IMR-90 (cell line): Measurements from ENCODE around the gene CASZ1. TPM values are rescaled to one million over a fixed set of nuclear protein-coding genes. Genes with fewer than 3 reads are reported as not detected.

ENCODE experiments used
- ATAC-seq: fragments of 200-7000 bp; cut with Tn5 transposase; 2 replicates; pipeline ENCODE4 v1.9.1; 2020; ENCODE audit warnings: low read depth, mild to moderate bottlenecking, moderate library complexity
- BruUV-seq: library from RNA; stranded (reverse); fragments of 400-500 nt; replicated peaks from 2 replicates; lab custom pipeline; 2021; lab: Mats Ljungman, UMichigan
- CTCF ChIA-PET: fragments of 300-600 bp; formaldehyde crosslinking; extraction: SDS; loops from one replicate; lab custom pipeline; 2021; ENCODE audit warnings: antibody characterized with exemption; lab: Yijun Ruan, JAX
- POLR2A ChIA-PET: fragments of 300-600 bp; sonication (Branson Sonifier 250); formaldehyde crosslinking; loops from one replicate; lab custom pipeline; 2022; ENCODE audit warnings: antibody characterized with exemption; ENCODE audit not compliant: unreplicated experiment; lab: Charles Lee
- DNase-seq: peaks from one replicate; pipeline ENCODE4 v3.0.0; 2013
- H2AFZ ChIP-seq: replicated peaks from 2 replicates; pipeline ENCODE3; 2013; ENCODE audit warnings: low read length, mild to moderate bottlenecking; ENCODE audit not compliant: poor library complexity
- H2AK5ac ChIP-seq: 2 replicates; pipeline ENCODE4 v1.6.1; 2013; ENCODE audit warnings: low read depth, low read length, inconsistent platforms
- H2AK9ac ChIP-seq: replicated peaks from 2 replicates; pipeline ENCODE3; 2013; ENCODE audit warnings: mild to moderate bottlenecking, low read depth, low read length, moderate library complexity; ENCODE audit not compliant: poor library complexity
- H2BK120ac ChIP-seq: 2 replicates; pipeline ENCODE4 v1.6.1; 2013; ENCODE audit warnings: low read depth, low read length, inconsistent platforms
- H2BK15ac ChIP-seq: 3 replicates; pipeline ENCODE4 v1.6.1; 2013; ENCODE audit warnings: low read depth, low read length, inconsistent platforms
- H2BK20ac ChIP-seq: 2 replicates; pipeline ENCODE4 v1.6.1; 2013; ENCODE audit warnings: low read depth, mild to moderate bottlenecking, inconsistent platforms, low read length, moderate library complexity
- H2BK5ac ChIP-seq: 2 replicates; pipeline ENCODE4 v1.6.1; 2013; ENCODE audit warnings: mild to moderate bottlenecking, low read depth, low read length, inconsistent platforms; ENCODE audit not compliant: poor library complexity, severe bottlenecking
- H3K14ac ChIP-seq: replicated peaks from 2 replicates; pipeline ENCODE4 v1.6.1; 2013; ENCODE audit warnings: low read depth, low read length, inconsistent platforms
- H3K18ac ChIP-seq: 2 replicates; pipeline ENCODE4 v1.6.1; 2013; ENCODE audit warnings: low read depth, low read length, control low read depth
- H3K23ac ChIP-seq: 2 replicates; pipeline ENCODE4 v1.6.1; 2013; ENCODE audit warnings: low read depth, low read length, inconsistent platforms
- H3K27ac ChIP-seq: 2 replicates; pipeline ENCODE4 v1.5.1; 2013; ENCODE audit warnings: mild to moderate bottlenecking, control low read depth, low read length; ENCODE audit not compliant: insufficient read depth
- H3K27me3 ChIP-seq: 2 replicates; pipeline ENCODE4 v1.6.1; 2013; ENCODE audit warnings: low read length; ENCODE audit not compliant: control insufficient read depth, insufficient read depth
- H3K36me3 ChIP-seq: 2 replicates; pipeline ENCODE4 v1.6.1; 2013; ENCODE audit warnings: low read length, mixed read lengths; ENCODE audit not compliant: control insufficient read depth, insufficient read depth
- H3K4ac ChIP-seq: 2 replicates; pipeline ENCODE4 v1.6.1; 2013; ENCODE audit warnings: low read depth, low read length, inconsistent platforms
- H3K4me1 ChIP-seq: 2 replicates; pipeline ENCODE4 v1.6.1; 2013; ENCODE audit warnings: low read length, mixed read lengths; ENCODE audit not compliant: control insufficient read depth, insufficient read depth
- H3K4me2 ChIP-seq: 2 replicates; pipeline ENCODE4 v1.6.1; 2013; ENCODE audit warnings: low read depth, mild to moderate bottlenecking, control low read depth, low read length, moderate library complexity
- H3K4me3 ChIP-seq: 2 replicates; pipeline ENCODE4 v1.5.1; 2013; ENCODE audit warnings: low read depth, mild to moderate bottlenecking, control low read depth, low read length, moderate library complexity; ENCODE audit not compliant: insufficient read depth
- H3K56ac ChIP-seq: 2 replicates; pipeline ENCODE4 v1.6.1; 2013; ENCODE audit warnings: low read length, inconsistent platforms; ENCODE audit not compliant: insufficient read depth; ENCODE audit errors: extremely low read depth
- H3K79me1 ChIP-seq, 2 experiments: 2 replicates each; pipeline ENCODE4 v1.6.1; 2013; ENCODE audit warnings: low read length in 2 of 2, inconsistent platforms in 1 of 2, low read depth in 1 of 2
- H3K9ac ChIP-seq: 2 replicates; pipeline ENCODE4 v1.6.1; 2013; ENCODE audit warnings: low read depth, low read length, control low read depth
- H3K9me1 ChIP-seq: 2 replicates; pipeline ENCODE4 v1.6.1; 2013; ENCODE audit warnings: low read length, inconsistent platforms; ENCODE audit not compliant: insufficient read depth
- H3K9me3 ChIP-seq: 2 replicates; pipeline ENCODE4 v1.6.1; 2013; ENCODE audit warnings: low read length; ENCODE audit not compliant: control insufficient read depth, insufficient read depth
- H4K20me1 ChIP-seq: 2 replicates; pipeline ENCODE4 v1.6.1; 2013; ENCODE audit warnings: low read length, inconsistent platforms; ENCODE audit not compliant: insufficient read depth
- H4K5ac ChIP-seq: 2 replicates; pipeline ENCODE4 v1.6.1; 2013; ENCODE audit warnings: mild to moderate bottlenecking, low read depth, low read length, control low read depth
- H4K8ac ChIP-seq, 2 experiments: 2 replicates each; pipeline ENCODE4 v1.6.1; 2013; ENCODE audit warnings: low read depth in 2 of 2, low read length in 2 of 2, control low read depth in 1 of 2, inconsistent platforms in 1 of 2
- H4K91ac ChIP-seq: 2 replicates; pipeline ENCODE4 v1.6.1; 2013; ENCODE audit warnings: low read depth, low read length, inconsistent platforms; ENCODE audit not compliant: insufficient read depth
- CEBPB ChIP-seq: IDR thresholded peaks from 2 replicates; pipeline ENCODE4 v1.6.1; 2012; ENCODE audit warnings: low read depth, low read length, improper control_type of control experiment
- CHD1 ChIP-seq: IDR thresholded peaks from 2 replicates; pipeline ENCODE4 v1.6.1; 2012; ENCODE audit warnings: low read depth, low read length, improper control_type of control experiment
- NFE2L2 ChIP-seq: fragments of 150-350 bp; IDR thresholded peaks from 2 replicates; pipeline ENCODE4 v1.6.1; 2016; ENCODE audit warnings: low read depth, mild to moderate bottlenecking, low read length
- RAD21 ChIP-seq: IDR thresholded peaks from 2 replicates; pipeline ENCODE4 v1.6.1; 2012; ENCODE audit warnings: low read length, improper control_type of control experiment
- WGBS, 2 experiments: methylation state at CpG; one replicate each; pipeline versions ENCODE4 v1.1.5 to v1.1.7; 2013; ENCODE audit warnings: missing lambda C conversion rate in 2 of 2; ENCODE audit not compliant: insufficient read length in 1 of 2; ENCODE audit errors: extremely low coverage in 2 of 2; 5-methylcytosine and 5-hydroxymethylcytosine counted together
- dilution Hi-C: fragments of 300-500 bp; cut with HindIII; formaldehyde crosslinking; loops from one replicate; pipeline ENCODE4 v1.14.3; 2018; ENCODE audit warnings: low sequenced_read_pairs; ENCODE audit not compliant: unreplicated experiment
- in situ Hi-C: fragments of 300-500 bp; cut with MboI; formaldehyde crosslinking; loops from 3 replicates; pipeline ENCODE4 v1.14.3; 2019; ENCODE audit warnings: low sequenced_read_pairs, inconsistent platforms, mixed read lengths
- intact Hi-C: fragments of 100-400 bp; cut with micrococcal nuclease; formaldehyde crosslinking; loops from 2 replicates; pipeline ENCODE4 v1.10.0; 2022
- polyA plus RNA-seq, 3 experiments: library from polyadenylated mRNA; depleted of rRNA; stranded (reverse); fragments of >200 nt; gene quantifications; 2 replicates each; pipeline ENCODE4 v1.2.3, GENCODE V29; 2012; ENCODE audit warnings: low replicate concordance in 1 of 3
- total RNA-seq: library from RNA; depleted of rRNA; stranded (reverse); fragments of >200 nt; gene quantifications from 2 replicates; pipeline ENCODE4 v1.2.3, GENCODE V29; 2012
- TF ChIP-seq, protein P1 (sequence below): conservative IDR thresholded peaks from 2 replicates; pipeline ENCODE4 v1.5.1; 2012; ENCODE audit warnings: mild to moderate bottlenecking, low read depth, low read length, improper control_type of control experiment
- TF ChIP-seq, protein P2 (sequence below): fragments of 150-350 bp; IDR thresholded peaks from 2 replicates; pipeline ENCODE4 v1.6.1; 2017; ENCODE audit warnings: mild to moderate bottlenecking, antibody characterized with exemption, low read length, low read depth

CASZ1 gene
- total and polyA plus RNA-seq, 2 of the 4 experiments (the other 2 are of a cell fraction) = 0.18 to 0.24 TPM

DNA sequence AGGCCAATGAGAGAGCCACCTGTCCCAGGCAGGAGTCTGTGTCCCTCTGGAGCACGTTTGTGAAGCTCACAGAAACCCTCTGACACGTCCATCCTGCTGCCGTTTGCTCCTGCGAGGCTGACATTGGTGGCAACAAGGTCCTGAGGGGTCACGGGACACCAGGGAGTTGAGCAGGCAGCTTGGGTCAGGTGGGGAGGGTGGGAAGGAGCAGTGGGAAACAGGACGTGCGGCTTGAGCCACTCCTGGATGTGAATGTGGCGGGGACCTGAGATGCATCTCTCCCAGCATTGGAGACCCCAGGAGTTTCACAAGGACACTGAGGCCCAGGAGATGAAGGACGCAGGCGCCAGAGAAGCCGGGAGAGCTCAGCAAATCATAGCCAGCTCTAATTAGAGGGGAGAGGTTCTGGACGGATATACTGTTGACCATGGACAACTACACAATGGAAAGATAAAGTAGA, 172.7 kb downstream of the CASZ1 start:
- no peaks in the 10 kb centered on the region for H3K4me1 ChIP-seq
- WGBS, 2 experiments = 100% methylated on average over 2 of the region's 12 CpGs; no CpG with 5 or more reads in 1 of the 2 experiments
- no peak overlapping the region for H3K27ac ChIP-seq
- H2AFZ ChIP-seq = no peak overlapping the region
- no peak overlapping the region for H4K8ac ChIP-seq
- H3K14ac ChIP-seq = no peak overlapping the region
- DNase-seq (no peak), ATAC-seq (no peak)
- no peak overlapping the region for H3K4me2 ChIP-seq
- intact Hi-C loops = no loop called here
- no peak overlapping the region for H3K9ac ChIP-seq
- TF ChIP-seq CEBPB (no peak), RAD21 (no peak), CHD1 (no peak), NFE2L2 (no peak)
- TF ChIP-seq, protein P1, sequence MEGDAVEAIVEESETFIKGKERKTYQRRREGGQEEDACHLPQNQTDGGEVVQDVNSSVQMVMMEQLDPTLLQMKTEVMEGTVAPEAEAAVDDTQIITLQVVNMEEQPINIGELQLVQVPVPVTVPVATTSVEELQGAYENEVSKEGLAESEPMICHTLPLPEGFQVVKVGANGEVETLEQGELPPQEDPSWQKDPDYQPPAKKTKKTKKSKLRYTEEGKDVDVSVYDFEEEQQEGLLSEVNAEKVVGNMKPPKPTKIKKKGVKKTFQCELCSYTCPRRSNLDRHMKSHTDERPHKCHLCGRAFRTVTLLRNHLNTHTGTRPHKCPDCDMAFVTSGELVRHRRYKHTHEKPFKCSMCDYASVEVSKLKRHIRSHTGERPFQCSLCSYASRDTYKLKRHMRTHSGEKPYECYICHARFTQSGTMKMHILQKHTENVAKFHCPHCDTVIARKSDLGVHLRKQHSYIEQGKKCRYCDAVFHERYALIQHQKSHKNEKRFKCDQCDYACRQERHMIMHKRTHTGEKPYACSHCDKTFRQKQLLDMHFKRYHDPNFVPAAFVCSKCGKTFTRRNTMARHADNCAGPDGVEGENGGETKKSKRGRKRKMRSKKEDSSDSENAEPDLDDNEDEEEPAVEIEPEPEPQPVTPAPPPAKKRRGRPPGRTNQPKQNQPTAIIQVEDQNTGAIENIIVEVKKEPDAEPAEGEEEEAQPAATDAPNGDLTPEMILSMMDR = no peak
- TF ChIP-seq, protein P2, sequence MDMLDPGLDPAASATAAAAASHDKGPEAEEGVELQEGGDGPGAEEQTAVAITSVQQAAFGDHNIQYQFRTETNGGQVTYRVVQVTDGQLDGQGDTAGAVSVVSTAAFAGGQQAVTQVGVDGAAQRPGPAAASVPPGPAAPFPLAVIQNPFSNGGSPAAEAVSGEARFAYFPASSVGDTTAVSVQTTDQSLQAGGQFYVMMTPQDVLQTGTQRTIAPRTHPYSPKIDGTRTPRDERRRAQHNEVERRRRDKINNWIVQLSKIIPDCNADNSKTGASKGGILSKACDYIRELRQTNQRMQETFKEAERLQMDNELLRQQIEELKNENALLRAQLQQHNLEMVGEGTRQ = no peak
- H3K4me3 ChIP-seq = no peak overlapping the region
- H4K20me1 ChIP-seq = no peaks in the 10 kb centered on the region
- CTCF ChIA-PET = no interaction called here
- H2BK5ac ChIP-seq = no peak overlapping the region
- POLR2A ChIA-PET = no interaction called here
- no peak overlapping the region for H2AK9ac ChIP-seq
- no peak overlapping the region for H2BK120ac ChIP-seq
- H3K9me1 ChIP-seq = no peaks in the 10 kb centered on the region
- no peak overlapping the region for H3K18ac ChIP-seq
- BruUV-seq = no TSS peak
- dilution Hi-C loops = no loop called here
- no peak overlapping the region for H2AK5ac ChIP-seq
- H3K4ac ChIP-seq = no peak overlapping the region
- H3K9me3 ChIP-seq = no peaks in the 10 kb centered on the region
- H3K27me3 ChIP-seq = no peaks in the 10 kb centered on the region
- H3K23ac ChIP-seq = no peak overlapping the region
- H4K91ac ChIP-seq = no peak overlapping the region
- no peak overlapping the region for H4K5ac ChIP-seq
- no peak overlapping the region for H2BK15ac ChIP-seq
- in situ Hi-C loops = no loop called here
- H2BK20ac ChIP-seq = no peak overlapping the region
- no peak overlapping the region for H3K56ac ChIP-seq
- H3K36me3 ChIP-seq = peaks cover 23% of the 10 kb centered on the region
- H3K79me1 ChIP-seq = no peaks in the 10 kb centered on the region
